ENCODE results near the gene AQP6.

AQP6 gene

GRCh38 chr12:49943625-49943960 is 29.2 kb upstream of the AQP6 start:
- no peak for FAIRE-seq

GRCh38 chr12:49944046-49944445 is 28.7 kb upstream of the AQP6 start:
- no peak for FAIRE-seq

GRCh38 chr12:49944718-49945117 is 28.0 kb upstream of the AQP6 start:
- no peak for FAIRE-seq

- no peak for FAIRE-seq
These were observed 27.2 kb upstream of the AQP6 start for GRCh38 chr12:49945394-49946080.

GRCh38 chr12:49946086-49946485 is 26.7 kb upstream of the AQP6 start:
- FAIRE-seq, result no peak

GRCh38 chr12:49946497-49946896 is 26.2 kb upstream of the AQP6 start:
- no peak for FAIRE-seq

- FAIRE-seq, result no peak
These were observed 25.0 kb upstream of the AQP6 start for GRCh38 chr12:49947593-49948226.

- FAIRE-seq, result no peak
These were observed 23.6 kb upstream of the AQP6 start for GRCh38 chr12:49948866-49949845.

GRCh38 chr12:49949866-49950265 is 22.9 kb upstream of the AQP6 start:
- no peak for FAIRE-seq

GRCh38 chr12:49950273-49951251 is 22.2 kb upstream of the AQP6 start, which contains the start of gene AQP2:
Gene AQP2 (plus strand): TSS chr12:49950737. CDS start chr12:49950831, 94 bp downstream.
- FAIRE-seq, result no peak

- FAIRE-seq, result no peak
These were observed 21.1 kb upstream of the AQP6 start for GRCh38 chr12:49951411-49952240.

- FAIRE-seq, result no peak
These were observed 20.2 kb upstream of the AQP6 start for GRCh38 chr12:49952391-49953055.

- no peak for FAIRE-seq
These were observed 19.6 kb upstream of the AQP6 start for GRCh38 chr12:49953151-49953550.

- FAIRE-seq, result no peak
These were observed 18.5 kb upstream of the AQP6 start for GRCh38 chr12:49953961-49954846.

GRCh38 chr12:49954863-49955830 is 17.6 kb upstream of the AQP6 start:
- no peak for FAIRE-seq

GRCh38 chr12:49955899-49956662 is 16.7 kb upstream of the AQP6 start:
- FAIRE-seq, result no peak
